Neural cell (in vitro differentiated cells): ENCODE results near the gene INVS. TPM values are rescaled to one million over a fixed set of nuclear protein-coding genes. Genes with fewer than 3 reads are reported as not detected.

Source experiments
- H2AFZ ChIP-seq: fragments of 200-600, 300-800 bp; sonication (generic), shearing (Covaris generic); 2 replicates; pipeline ENCODE4 v1.6.0; 2014; ENCODE audit warnings: low read depth, mild to moderate bottlenecking, antibody characterized with exemption, low read length, moderate library complexity
- H3F3A ChIP-seq: fragments of 200-600 bp; shearing (Covaris generic); 2 replicates; pipeline ENCODE4 v1.6.1; 2016; ENCODE audit warnings: mild to moderate bottlenecking, moderate library complexity, mixed read lengths, antibody characterized with exemption, low read length; ENCODE audit not compliant: insufficient read depth, poor library complexity, severe bottlenecking
- H3K27ac ChIP-seq: fragments of 200-600, 300-800 bp; sonication (generic), shearing (Covaris generic); 2 replicates; pipeline ENCODE4 v1.5.1; 2014; ENCODE audit warnings: mild to moderate bottlenecking, low read length, moderate library complexity
- H3K27me3 ChIP-seq: fragments of 300-800, 200-600 bp; sonication (generic), shearing (Covaris generic); 2 replicates; pipeline ENCODE4 v1.6.0; 2014; ENCODE audit warnings: mild to moderate bottlenecking, low read depth, low read length, moderate library complexity; ENCODE audit not compliant: insufficient read depth
- H3K36me3 ChIP-seq: fragments of 300-800, 200-600 bp; sonication (generic), shearing (Covaris generic); 2 replicates; pipeline ENCODE4 v1.5.1; 2014; ENCODE audit warnings: mild to moderate bottlenecking, antibody characterized with exemption, low read length, moderate library complexity; ENCODE audit not compliant: insufficient read depth
- H3K4me2 ChIP-seq: fragments of 300-800, 200-600 bp; sonication (generic), shearing (Covaris generic); 2 replicates; pipeline ENCODE4 v1.6.0; 2014; ENCODE audit warnings: mild to moderate bottlenecking, low read length
- H3K4me3 ChIP-seq: fragments of 300-800, 200-600 bp; sonication (generic), shearing (Covaris generic); 2 replicates; pipeline ENCODE4 v1.5.1; 2014; ENCODE audit warnings: mild to moderate bottlenecking, low read length, moderate library complexity
- H3K79me2 ChIP-seq: fragments of 200-600 bp; shearing (Covaris generic); replicated peaks from 2 replicates; pipeline ENCODE4 v1.6.0; 2014; ENCODE audit warnings: mild to moderate bottlenecking, low read length, moderate library complexity; ENCODE audit not compliant: insufficient read depth
- H3K9ac ChIP-seq: fragments of 300-800, 200-600 bp; sonication (generic), shearing (Covaris generic); 2 replicates; pipeline ENCODE4 v1.6.1; 2016; ENCODE audit warnings: mild to moderate bottlenecking, low read length, mixed read lengths
- H3K9me2 ChIP-seq: fragments of 200-600 bp; shearing (Covaris generic); 2 replicates; pipeline ENCODE4 v1.6.1; 2016; ENCODE audit warnings: mild to moderate bottlenecking, low read length, mixed read lengths; ENCODE audit not compliant: insufficient read depth
- H3K9me3 ChIP-seq: fragments of 200-600, 300-800 bp; sonication (generic), shearing (Covaris generic); 2 replicates; pipeline ENCODE4 v1.6.1; 2016; ENCODE audit warnings: mild to moderate bottlenecking, mixed run types, low read length, moderate library complexity, mixed read lengths
- H4K20me1 ChIP-seq: fragments of 200-600 bp; shearing (Covaris generic); 2 replicates; pipeline ENCODE4 v1.6.1; 2016; ENCODE audit warnings: mild to moderate bottlenecking, mixed run types; ENCODE audit not compliant: insufficient read depth
- EP300 ChIP-seq: fragments of 450-650 bp; conservative IDR thresholded peaks from 2 replicates; pipeline ENCODE4 v1.6.1; 2014; ENCODE audit warnings: antibody characterized with exemption, mild to moderate bottlenecking, moderate library complexity; ENCODE audit not compliant: poor library complexity, severe bottlenecking
- EZH2 ChIP-seq: fragments of 200-600, 300-800 bp; shearing (Covaris generic), sonication (generic); IDR thresholded peaks from 2 replicates; pipeline ENCODE4 v1.6.1; 2014; ENCODE audit warnings: antibody characterized with exemption, low read length, borderline replicate concordance, mild to moderate bottlenecking; ENCODE audit not compliant: insufficient read depth, poor library complexity, severe bottlenecking
- MXI1 ChIP-seq: fragments of 450-650 bp; conservative IDR thresholded peaks from 2 replicates; pipeline ENCODE4 v1.6.1; 2014; ENCODE audit warnings: antibody characterized with exemption, mild to moderate bottlenecking; ENCODE audit not compliant: poor library complexity, severe bottlenecking
- POLR2AphosphoS5 ChIP-seq: IDR thresholded peaks from 2 replicates; pipeline ENCODE4 v1.6.1; 2012
- RAD21 ChIP-seq: fragments of 450-650 bp; conservative IDR thresholded peaks from 2 replicates; pipeline ENCODE4 v1.6.1; 2014; ENCODE audit warnings: antibody characterized with exemption, mild to moderate bottlenecking, moderate library complexity
- REST ChIP-seq: IDR thresholded peaks from 2 replicates; pipeline ENCODE4 v1.6.1; 2012; ENCODE audit warnings: borderline replicate concordance
- SMC3 ChIP-seq: fragments of 450-650 bp; conservative IDR thresholded peaks from 2 replicates; pipeline ENCODE4 v1.6.1; 2014; ENCODE audit warnings: antibody characterized with exemption, mild to moderate bottlenecking, moderate library complexity; ENCODE audit not compliant: poor library complexity
- TAF1 ChIP-seq: IDR thresholded peaks from 2 replicates; pipeline ENCODE4 v1.6.1; 2012; ENCODE audit warnings: low read depth
- polyA plus RNA-seq: library from polyadenylated mRNA; depleted of rRNA; stranded (reverse); fragments of >200 nt; gene quantifications from 2 replicates; pipeline ENCODE4 v1.2.3, GENCODE V29; 2014
- TF ChIP-seq, protein P1 (sequence below): fragments of 450-650 bp; IDR thresholded peaks from 2 replicates; pipeline ENCODE4 v1.5.1; 2014; ENCODE audit warnings: antibody characterized with exemption, mild to moderate bottlenecking, moderate library complexity; ENCODE audit not compliant: poor library complexity, severe bottlenecking

The INVS gene
- polyA plus RNA-seq, 1 donor from 2014 or later, result 11.3 TPM

- no peaks in the 10 kb centered on the region for H4K20me1 ChIP-seq
- peaks cover 2% of the 10 kb centered on the region for H3K36me3 ChIP-seq
- no peak overlapping the region for H3K4me3 ChIP-seq
Observed at GRCh38 chr9:100290714-100291113, 191.7 kb downstream of the INVS start.

DNA sequence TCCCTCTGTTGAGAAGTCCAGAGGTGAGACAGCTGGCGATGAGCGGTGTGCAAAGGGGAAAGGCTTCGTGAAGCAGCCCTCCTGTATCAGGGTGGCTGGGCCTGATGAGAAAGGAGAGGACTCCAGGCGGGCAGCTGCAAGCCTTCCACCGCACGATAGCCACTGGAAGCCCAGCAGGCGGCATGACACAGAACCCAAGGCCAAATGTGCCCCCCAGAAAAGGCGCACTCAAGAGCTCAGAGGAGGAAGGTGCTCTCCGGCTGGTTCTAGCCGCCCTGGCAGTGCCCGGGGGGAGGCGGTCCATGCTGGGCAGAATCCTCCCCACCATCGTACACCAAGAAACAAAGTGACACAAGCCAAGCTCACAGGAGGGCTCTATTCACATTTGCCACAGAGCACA lies 193.4 kb downstream of the INVS start:
- H4K20me1 ChIP-seq, result no peaks in the 10 kb centered on the region
- H3K9ac ChIP-seq, result no peak overlapping the region
- no peaks in the 10 kb centered on the region for H3K9me2 ChIP-seq
- H3K27me3 ChIP-seq, result no peaks in the 10 kb centered on the region
- H3K9me3 ChIP-seq, result no peaks in the 10 kb centered on the region
- no peak overlapping the region for H2AFZ ChIP-seq
- H3F3A ChIP-seq, result no peaks in the 10 kb centered on the region
- H3K4me3 ChIP-seq, result no peak overlapping the region
- no peaks in the 10 kb centered on the region for H3K36me3 ChIP-seq
- no peak overlapping the region for H3K4me2 ChIP-seq
- H3K27ac ChIP-seq, result no peak overlapping the region
- no peaks in the 10 kb centered on the region for H3K79me2 ChIP-seq
- TF ChIP-seq EP300 (no peak), REST (no peak), RAD21 (no peak), MXI1 (no peak), SMC3 (no peak), POLR2AphosphoS5 (no peak), EZH2 (no peak), TAF1 (no peak)

More at GRCh38 chr9:100290714-100291113, 191.7 kb downstream of the INVS start:
- H3K79me2 ChIP-seq, result no peaks in the 10 kb centered on the region
- no peaks in the 10 kb centered on the region for H3F3A ChIP-seq
- peaks cover 2% of the 10 kb centered on the region for H3K9me3 ChIP-seq
- H3K9me2 ChIP-seq, result no peaks in the 10 kb centered on the region
- no peak overlapping the region for H2AFZ ChIP-seq
- H3K9ac ChIP-seq, result no peak overlapping the region
- TF ChIP-seq TAF1, result no peak
- TF ChIP-seq SMC3, result no peak
- TF ChIP-seq, protein P1, sequence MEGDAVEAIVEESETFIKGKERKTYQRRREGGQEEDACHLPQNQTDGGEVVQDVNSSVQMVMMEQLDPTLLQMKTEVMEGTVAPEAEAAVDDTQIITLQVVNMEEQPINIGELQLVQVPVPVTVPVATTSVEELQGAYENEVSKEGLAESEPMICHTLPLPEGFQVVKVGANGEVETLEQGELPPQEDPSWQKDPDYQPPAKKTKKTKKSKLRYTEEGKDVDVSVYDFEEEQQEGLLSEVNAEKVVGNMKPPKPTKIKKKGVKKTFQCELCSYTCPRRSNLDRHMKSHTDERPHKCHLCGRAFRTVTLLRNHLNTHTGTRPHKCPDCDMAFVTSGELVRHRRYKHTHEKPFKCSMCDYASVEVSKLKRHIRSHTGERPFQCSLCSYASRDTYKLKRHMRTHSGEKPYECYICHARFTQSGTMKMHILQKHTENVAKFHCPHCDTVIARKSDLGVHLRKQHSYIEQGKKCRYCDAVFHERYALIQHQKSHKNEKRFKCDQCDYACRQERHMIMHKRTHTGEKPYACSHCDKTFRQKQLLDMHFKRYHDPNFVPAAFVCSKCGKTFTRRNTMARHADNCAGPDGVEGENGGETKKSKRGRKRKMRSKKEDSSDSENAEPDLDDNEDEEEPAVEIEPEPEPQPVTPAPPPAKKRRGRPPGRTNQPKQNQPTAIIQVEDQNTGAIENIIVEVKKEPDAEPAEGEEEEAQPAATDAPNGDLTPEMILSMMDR, result no peak
- no peak for TF ChIP-seq EZH2
- TF ChIP-seq EP300, result no peak
- no peak for TF ChIP-seq MXI1
- no peak for TF ChIP-seq REST
- no peak for TF ChIP-seq POLR2AphosphoS5
- TF ChIP-seq RAD21, result no peak
- H3K4me2 ChIP-seq, result no peak overlapping the region
- H3K27ac ChIP-seq, result no peak overlapping the region
- no peaks in the 10 kb centered on the region for H3K27me3 ChIP-seq
